ENCODE results near the gene POLA1.
A peak's percentile ranks its signal among the peaks of the same experiment; 100 is the strongest.
"Not testable (repeated sequence)": the region's sequence is repeated elsewhere in the genome, so short reads cannot be mapped to it uniquely, and the experiment has no call there.

POLA1 gene, protein sequence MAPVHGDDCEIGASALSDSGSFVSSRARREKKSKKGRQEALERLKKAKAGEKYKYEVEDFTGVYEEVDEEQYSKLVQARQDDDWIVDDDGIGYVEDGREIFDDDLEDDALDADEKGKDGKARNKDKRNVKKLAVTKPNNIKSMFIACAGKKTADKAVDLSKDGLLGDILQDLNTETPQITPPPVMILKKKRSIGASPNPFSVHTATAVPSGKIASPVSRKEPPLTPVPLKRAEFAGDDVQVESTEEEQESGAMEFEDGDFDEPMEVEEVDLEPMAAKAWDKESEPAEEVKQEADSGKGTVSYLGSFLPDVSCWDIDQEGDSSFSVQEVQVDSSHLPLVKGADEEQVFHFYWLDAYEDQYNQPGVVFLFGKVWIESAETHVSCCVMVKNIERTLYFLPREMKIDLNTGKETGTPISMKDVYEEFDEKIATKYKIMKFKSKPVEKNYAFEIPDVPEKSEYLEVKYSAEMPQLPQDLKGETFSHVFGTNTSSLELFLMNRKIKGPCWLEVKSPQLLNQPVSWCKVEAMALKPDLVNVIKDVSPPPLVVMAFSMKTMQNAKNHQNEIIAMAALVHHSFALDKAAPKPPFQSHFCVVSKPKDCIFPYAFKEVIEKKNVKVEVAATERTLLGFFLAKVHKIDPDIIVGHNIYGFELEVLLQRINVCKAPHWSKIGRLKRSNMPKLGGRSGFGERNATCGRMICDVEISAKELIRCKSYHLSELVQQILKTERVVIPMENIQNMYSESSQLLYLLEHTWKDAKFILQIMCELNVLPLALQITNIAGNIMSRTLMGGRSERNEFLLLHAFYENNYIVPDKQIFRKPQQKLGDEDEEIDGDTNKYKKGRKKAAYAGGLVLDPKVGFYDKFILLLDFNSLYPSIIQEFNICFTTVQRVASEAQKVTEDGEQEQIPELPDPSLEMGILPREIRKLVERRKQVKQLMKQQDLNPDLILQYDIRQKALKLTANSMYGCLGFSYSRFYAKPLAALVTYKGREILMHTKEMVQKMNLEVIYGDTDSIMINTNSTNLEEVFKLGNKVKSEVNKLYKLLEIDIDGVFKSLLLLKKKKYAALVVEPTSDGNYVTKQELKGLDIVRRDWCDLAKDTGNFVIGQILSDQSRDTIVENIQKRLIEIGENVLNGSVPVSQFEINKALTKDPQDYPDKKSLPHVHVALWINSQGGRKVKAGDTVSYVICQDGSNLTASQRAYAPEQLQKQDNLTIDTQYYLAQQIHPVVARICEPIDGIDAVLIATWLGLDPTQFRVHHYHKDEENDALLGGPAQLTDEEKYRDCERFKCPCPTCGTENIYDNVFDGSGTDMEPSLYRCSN (N-terminal part only)

DNA sequence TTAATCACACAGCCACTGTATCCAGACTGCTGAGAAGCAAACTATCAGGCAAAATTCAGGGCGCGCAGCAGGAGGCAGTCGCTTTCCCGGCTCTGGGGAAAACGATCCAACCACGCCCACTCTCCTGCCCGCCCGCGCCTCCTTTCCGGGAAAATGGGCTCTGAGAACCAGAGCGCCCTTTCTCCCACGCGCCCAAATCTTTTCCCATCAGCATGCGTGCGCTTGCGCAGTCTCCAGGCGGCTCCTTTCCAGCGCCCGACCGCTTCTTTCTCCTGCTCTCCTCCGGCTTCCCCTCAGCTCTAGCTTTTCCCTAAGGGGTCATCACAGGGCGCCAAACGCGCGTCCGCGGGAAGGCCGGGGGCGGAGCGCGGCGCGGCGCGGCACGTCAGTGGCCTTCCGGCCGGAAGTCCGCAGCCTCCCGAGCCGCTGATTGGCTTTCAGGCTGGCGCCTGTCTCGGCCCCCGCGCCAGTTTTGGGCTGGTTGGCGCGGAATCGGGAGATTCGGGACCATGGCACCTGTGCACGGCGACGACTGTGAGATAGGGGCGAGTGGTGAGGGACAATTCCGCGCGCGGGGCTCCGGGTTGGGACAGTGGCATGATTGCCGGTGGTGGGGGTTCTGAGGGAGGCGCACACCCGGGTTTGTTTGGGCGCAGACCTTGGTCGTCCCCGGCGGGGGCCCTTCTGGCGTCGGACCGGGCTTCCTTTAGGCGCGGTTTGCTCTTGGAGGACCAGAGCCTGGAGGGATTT, at the start of gene POLA1:
Gene POLA1 (plus strand): TSS at position 466 of the 750 bp plus-strand sequence. CDS start 44 bp downstream, at position 510.
- peak; percentile 84 for DNase-seq

DNA sequence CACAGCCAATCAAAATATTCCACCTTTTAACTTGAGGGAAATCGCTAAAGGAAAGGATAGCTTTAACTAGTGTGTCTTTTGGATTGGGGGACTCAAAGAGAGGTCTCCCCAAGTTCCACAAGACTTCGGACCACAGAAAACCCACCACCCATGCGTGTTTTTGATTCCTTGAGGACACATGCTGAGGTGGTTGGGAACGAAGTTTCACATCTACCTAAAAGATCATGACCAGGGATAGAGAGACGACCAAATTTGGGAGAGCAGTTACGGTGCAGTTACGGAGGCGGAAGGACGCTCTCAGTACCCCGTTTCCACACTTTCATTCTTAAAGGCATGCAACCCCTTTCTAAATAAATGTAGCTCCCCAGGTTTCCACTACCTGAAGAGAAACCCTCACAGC, 47.7 kb upstream of the POLA1 start:
- DNase-seq, result no peak

DNA sequence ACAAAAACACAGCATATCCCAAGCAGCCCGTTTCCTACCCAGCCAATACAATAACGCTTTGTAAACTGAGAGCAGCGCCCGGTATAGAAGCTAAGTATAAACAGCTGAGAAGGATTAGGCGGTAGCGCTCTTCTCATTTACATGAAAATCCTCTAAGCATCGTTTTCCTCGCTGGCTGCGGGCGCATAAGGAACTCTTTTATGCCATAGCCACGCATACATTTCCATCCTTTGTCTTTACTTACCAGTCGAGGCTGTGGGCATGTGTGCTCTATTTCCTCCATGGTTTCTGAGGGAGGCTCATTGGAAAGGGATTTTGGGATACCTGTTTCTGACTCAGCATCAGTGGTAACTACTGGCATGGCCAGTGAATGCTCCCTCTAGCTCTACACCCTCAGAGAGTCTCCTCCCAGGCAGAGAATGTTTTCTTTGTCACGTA, 47.0 kb upstream of the POLA1 start:
- peak; percentile 33 for DNase-seq

DNA sequence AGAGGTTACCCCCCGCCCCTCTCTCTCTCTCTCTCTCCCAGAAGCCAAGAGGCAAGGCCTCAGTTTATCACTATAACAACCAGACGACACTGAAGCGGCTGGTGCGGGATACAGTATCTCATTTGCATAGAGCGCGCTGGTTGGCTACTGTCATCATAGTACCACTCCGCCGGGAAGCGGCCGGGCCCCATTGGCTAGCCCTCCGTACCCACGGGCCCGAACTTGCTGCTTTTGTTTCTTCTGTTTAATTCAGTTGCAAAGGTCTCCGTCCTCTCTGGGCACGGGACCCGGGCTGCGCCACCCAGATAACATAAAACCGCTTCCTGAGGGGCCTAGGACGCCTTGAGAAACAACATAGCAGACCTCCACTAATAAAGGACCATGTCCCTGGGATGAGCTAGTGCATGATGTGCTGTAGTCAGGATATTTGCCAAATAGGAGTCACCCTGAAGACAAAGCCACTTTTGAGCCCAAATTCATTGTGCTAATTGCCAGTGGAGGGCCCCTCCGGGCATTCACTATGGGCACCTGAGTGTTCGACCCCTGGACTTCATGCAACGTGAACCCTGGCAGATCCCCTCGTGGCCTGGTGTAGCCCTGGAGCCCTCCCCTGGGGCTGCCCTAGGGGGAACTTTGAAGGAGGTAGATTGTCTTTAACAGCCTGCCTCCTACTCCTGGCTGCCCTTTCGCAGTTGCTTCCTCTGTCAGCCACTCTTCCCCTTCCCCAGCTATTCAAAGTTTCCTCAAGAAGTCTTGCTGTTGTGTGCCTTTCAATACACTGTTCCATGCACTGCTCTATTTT, 46.3 kb upstream of the POLA1 start, which contains the start of gene PCYT1B:
Gene PCYT1B (minus strand): TSS at position 91 of the 802 bp plus-strand sequence. CDS start 242 bp downstream, outside the sequence.
- DNase-seq, result peak; percentile 63

DNA sequence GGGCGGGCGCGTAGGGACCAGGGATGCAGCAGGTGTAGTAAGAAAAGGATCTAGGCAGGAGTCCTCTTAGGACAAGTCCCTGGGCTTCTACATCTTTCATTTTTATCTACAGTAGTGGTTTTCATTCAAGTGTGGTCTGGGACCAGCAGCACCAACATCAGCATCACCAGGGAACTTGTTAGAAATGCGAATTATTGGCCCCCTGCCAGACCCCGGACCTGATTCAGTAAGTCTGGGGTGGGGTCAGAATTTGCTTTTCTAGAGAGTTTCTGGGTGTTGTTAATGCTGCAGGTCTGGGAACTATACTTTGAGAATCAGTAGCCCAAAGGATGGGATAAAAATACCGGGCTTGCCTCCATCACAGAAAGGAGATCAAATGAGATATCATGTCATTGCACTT, 45.2 kb upstream of the POLA1 start:
- DNase-seq, result no peak

DNA sequence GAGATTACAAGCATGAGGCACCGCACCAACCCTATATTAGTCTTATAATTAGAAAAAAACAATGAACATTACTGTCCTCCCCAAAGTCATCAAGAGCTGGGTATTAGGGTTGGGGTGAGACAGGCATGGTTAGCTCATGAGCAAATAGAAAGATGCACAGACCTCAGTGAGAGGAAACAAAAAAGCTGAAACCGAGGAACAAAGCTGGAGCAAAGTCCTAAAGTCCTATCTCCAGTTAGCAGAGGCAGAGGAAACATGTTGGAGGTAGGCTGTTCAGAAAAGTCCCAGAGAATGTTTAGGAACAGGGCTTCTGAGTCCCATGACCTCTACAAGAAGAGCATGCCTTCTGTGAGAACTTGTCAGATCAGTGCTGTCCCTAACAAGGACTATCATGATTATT, 41.9 kb upstream of the POLA1 start:
- DNase-seq, result no peak

DNA sequence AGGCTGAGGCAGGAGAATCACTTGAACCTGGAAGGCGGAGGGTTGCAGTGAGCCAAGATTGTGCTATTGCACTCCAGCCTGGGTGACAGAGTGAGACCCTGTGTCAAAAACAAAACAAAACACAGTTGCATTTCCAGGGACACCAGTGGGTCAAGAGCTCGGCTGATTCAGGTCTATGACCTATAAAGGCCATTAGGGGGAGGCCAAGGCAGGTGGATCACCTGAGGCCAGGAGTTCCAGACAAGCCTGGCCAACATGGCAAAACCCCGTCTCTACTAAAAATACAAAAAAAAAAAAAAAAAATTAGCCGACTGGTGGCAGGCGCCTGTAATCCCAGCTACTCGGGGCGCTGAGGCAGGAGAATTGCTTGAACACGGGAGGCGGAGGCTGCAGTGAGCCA, 38.0 kb upstream of the POLA1 start:
- DNase-seq, result not testable (repeated sequence)

DNA sequence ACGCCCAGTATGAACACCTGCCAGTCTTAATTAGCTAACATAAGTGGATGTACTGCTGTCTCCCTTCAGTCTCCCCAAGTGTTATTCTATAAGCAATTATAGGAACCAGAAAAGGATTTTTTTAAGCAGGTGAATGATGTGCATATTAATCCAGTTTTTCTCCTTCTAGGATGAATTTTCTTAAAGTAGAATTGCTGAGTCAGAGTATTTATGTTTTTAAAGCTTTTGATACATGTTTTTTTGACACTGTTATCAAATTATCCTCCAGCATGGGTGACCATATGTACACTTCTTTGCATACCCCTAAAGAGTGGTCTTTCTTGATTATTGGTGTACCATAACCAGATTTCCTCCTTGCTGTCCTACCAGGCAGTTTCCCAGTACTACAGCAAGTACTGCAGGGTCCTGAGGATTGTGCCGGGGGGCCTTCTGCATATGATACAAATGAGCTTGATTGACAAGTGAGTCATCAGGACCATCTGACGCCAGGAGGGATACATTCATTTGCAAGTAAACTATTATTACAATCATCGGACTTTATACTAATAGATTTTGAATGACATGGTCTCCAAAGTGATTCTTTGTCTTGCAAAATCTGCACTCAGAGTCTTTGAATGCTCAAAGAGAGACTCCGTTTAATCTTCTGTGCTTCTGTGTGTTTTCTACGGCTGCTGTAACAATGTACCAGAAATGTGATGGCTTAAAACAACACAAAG, 35.9 kb upstream of the POLA1 start:
- DNase-seq, result no peak

DNA sequence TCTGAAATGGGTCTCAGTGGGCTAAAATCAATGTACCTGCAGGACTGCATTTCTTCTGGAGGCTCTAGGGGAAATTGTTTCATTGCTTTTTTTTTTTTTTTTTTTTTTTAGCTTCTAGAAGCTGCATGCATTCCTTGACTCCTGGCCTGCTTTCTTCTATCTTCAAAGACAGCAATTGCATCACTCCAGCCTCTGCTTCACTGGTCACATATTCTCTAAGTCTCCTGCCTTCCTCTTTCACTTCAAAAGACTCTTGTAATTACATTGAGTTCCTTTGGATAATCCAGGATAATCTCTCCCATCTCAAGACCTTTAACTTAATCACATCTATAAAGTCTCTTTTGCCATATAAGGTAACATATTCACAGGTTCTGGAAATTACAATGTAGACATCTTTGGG, 35.3 kb upstream of the POLA1 start:
- no peak for DNase-seq

DNA sequence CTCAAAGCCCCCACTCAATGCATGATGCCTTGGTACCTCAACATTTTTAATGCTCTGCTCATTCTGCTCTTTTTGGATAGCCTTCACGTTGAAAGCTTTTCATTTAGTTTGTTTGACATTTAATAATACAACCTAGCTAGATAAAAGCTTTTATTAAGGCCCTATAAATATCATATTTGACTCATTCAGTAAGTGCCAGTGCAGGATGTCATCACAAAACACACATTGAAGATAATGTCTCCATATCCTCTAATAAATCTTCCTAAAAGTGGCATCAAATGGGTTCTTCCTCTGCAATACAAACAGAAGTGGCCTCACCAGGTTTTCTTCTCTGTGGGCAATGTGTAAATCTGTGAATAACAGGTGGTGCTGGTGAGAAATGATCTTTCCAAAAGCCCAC, 34.6 kb upstream of the POLA1 start:
- DNase-seq, result peak; percentile 1

DNA sequence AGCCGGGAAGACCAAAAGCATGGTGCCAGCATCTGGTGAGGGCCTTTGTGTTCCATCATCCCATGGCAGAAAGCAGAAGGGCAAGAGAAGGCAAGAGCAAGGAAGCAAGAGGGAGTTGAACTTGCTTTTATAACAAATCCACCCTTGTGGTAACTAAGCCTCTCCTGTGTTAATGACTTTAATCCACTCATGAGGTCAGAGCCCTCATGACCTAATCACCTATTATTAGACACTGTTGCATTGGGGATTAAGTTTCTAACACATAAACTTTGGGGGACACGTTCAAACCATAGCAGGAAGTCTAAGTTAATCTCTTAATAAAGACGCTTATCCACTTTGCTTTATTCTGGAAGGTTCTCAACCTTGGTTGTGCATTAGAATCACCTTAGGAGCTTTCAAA, 34.1 kb upstream of the POLA1 start:
- DNase-seq, result no peak

DNA sequence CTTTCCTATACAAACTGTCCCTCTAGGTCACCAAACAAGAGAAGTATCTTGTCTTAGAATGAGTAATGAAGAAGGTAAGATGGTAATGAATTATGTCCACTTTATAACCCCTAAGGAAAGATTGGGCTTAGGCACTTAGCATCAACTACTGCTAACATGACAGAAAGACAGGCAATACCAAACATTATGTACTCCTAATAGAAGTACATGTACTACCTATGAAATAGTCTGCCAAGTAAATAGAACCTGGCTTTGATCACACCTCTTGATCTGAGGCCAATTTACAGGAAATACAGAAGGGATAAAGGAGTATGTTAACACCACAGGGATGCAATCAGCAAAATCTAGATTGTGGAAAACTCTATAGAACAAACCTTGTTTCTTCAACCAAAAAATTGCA, 32.4 kb upstream of the POLA1 start:
- DNase-seq, result no peak

DNA sequence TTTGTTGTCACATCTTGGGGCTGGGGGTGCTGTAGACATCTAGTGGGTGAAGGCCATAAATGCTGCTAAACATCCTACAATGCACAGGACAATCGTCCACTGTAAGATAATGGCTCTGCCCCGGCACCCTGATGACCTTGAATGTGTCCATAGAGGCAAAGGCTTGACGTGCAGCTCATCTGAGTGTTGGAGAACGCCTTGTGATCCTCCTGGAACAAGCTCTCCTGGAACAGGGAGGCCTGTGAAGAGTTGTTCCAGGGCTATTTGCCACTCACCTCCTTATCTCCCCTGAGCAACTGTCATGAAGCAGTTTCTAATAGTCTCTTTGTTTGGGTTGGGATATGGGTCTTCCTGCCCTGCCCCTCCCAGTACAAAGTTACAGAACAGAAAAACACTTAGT, 31.4 kb upstream of the POLA1 start:
- no peak for DNase-seq

DNA sequence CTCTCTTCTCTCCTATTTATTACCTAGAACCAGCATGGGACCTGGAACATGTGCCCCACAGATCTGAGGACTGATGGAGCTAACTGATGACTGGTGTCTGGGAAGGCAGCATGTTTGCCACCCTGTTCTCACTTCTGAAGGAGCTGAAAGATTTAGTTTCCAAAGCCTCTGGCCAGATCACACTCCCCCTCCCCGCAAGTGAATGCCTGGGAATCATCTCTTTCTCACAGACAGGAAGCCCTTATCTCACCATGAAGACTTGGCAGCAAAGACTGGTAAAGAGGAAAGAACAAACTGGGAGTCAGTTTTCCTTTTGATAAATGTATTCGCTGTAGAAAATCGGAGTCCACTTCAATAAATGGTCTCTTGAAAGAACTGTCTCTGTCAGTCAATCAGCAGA, 25.6 kb upstream of the POLA1 start:
- DNase-seq, result no peak

DNA sequence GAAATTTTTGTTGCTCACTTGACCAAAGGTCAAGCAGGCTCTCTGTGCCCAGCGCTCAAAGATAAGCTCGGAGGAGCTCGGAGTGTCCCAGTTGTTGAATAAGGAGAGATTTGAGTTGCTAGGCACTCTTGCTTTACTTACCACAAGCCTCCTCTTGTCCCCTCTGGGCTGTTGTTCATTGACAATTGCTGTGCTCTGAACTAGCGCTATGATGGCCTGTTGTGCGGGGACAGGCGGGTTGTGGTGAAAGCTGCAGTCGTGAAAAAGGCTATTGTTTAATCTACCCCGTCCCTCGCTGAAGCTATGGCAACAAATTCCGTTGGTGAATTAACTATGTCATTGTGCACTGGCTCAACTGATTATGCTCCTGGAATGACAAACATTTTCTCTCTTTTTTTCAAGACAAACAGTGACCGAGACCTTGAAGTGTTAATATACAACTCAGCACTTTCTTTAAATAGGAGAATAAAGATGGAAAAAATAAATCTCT, 21.0 kb upstream of the POLA1 start:
- no peak for DNase-seq

DNA sequence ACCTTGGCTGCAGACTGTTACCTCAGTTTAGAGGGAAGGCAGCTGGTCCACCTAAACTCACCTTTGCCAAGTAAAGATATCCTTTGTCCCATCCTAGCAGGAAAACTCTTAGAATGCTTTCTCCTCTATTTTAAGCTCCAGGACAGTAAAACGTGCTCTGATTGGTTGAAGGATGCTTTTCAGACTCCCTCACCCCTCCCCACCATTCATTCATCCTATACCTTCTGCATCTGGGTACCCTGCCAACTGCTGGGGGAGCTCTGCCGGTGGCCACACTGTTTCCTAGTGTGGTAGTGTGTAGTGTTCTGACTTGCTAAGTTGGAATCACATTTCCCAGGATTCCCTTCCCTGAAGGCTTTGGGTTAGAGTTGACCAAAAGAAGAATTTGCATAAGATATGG, 20.3 kb upstream of the POLA1 start:
- DNase-seq, result no peak

DNA sequence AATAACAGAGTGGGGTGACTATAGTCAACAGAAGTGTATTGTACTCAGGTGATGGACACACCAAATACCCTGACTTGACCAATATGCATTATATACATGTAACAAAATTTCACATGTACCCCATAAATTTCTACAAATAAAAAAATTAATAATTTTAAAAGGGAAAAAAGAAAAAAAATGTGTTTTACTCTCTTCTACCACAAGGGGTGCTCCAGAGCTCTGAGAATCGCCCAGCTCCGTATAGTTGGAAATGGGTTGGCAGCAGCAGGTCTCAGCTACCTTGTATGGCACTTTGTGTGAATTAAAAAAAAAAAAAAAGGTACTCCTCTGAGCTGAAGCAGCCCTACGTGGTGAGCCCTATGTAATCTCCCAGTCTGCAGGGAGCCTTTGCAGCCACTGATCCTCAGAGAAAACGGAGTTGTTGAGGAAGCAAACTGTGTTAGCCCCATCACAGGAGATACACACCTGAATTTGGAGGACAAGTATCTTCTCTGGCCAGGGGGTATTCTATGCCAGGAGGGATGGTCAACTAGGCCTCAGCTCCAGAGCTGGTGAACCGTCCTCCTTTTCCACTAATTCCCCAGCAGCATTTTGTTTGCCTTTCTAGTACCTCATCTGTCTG, 17.2 kb upstream of the POLA1 start:
- no peak for DNase-seq

DNA sequence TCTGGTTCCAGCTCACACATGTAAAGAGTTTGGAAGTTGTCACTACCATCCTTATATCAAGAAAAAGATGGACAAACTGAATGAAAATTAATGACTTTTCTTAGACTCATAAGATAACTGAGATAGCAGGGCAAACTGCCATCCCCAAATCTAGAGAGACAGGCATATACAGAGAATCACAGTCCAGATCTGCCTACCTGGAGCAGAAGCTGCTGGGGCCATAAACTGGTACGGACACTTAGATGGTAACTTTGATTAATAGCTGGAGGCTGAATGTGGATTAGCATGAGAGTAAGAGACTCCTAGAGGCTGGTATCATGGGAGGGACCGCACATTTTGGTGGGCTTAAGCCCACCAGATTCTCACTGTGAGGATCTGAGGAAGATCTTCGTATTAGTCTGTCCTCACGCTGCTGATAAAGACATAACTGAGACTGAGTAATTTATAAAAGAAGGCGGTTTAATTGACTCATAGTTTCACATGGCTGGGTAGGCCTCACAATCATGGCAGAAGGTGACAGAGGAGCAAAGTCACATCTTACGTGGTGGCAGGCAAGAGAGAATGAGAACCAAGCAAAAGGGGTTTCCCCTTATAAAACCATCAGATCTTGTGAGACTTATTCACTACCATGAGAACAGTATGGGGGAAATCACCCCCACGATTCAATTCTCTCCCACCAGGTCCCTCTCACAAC, 10.8 kb upstream of the POLA1 start:
- DNase-seq, result no peak

DNA sequence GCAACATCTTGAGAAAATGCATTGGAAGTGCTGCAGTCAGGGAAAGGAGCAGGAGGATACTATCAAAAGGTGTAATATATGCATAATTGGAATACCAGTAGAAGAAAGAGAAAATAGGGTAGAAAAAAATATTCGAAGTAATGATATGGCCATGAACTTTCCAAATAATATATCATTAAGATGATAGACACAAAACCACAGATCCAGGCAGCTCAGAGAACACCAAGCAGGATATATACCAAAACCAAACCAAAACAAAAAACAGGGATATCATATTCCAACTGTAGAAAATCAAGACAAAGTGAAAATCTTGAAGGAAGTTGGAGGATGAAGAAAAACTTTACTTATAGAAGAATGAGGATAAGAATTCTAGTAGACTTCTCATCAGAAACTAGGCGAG, 9.7 kb upstream of the POLA1 start:
- no peak for DNase-seq

Data from SHP77 treated with DMSO at 0.1 percent for 48 hours (cell line).